HepG2 (cell line): Measurements from ENCODE around the gene BCL2L13. TPM values are rescaled to one million over a fixed set of nuclear protein-coding genes. Genes with fewer than 3 reads are reported as not detected.

ENCODE experiments used
- ATAC-seq: fragments of 200-7000 bp; cut with Tn5 transposase; 3 replicates; pipeline ENCODE4 v1.9.1; 2020; ENCODE audit warnings: mild to moderate bottlenecking, moderate library complexity
- BruUV-seq: library from RNA; stranded (reverse); fragments of 400-500 nt; replicated peaks from 2 replicates; lab custom pipeline; 2021; lab: Mats Ljungman, UMichigan
- CTCF ChIA-PET: fragments of 300-600 bp; formaldehyde crosslinking; extraction: SDS; loops from one replicate; lab custom pipeline; 2021; ENCODE audit warnings: low total read pairs, inconsistent platforms, low intra/inter-chr PET ratio; lab: Yijun Ruan, JAX
- POLR2A ChIA-PET: fragments of 350-600 bp; sonication (Branson Sonifier 250); formaldehyde crosslinking; loops from one replicate; lab custom pipeline; 2020; ENCODE audit warnings: antibody characterized with exemption, inconsistent platforms; lab: Yijun Ruan, JAX
- DNase-seq: peaks from one replicate; pipeline ENCODE4 v3.0.0-alpha.2; 2015; ENCODE audit warnings: low spot score
- FAIRE-seq: peaks from 3 replicates; lab custom pipeline; 2011; peaks lifted over from hg19 to GRCh38; lab: Jason Lieb, UNC
- H2AFZ ChIP-seq: one replicate; pipeline ENCODE4 v1.6.1; 2011; ENCODE audit warnings: low read length, inconsistent platforms
- H3K27ac ChIP-seq: fragments of 300-600 bp; 3 replicates; pipeline ENCODE4 v1.8.0; 2011; ENCODE audit warnings: mixed run types, mild to moderate bottlenecking, mixed read lengths, low read length, inconsistent platforms; ENCODE audit not compliant: insufficient read depth; ENCODE audit errors: extremely low read length
- H3K27me3 ChIP-seq, 2 experiments: fragments of 200-600 bp in 1 of 2; 2 replicates in 1 of 2; 3 replicates in 1 of 2; pipeline versions ENCODE4 v1.6.0 to v1.8.0; 2011; ENCODE audit warnings: low read length in 2 of 2, mild to moderate bottlenecking in 2 of 2, moderate library complexity in 2 of 2, inconsistent platforms in 1 of 2; ENCODE audit not compliant: insufficient read depth in 2 of 2, control insufficient read depth in 1 of 2
- H3K36me3 ChIP-seq, 2 experiments: fragments of 200-600 bp in 1 of 2; replicated peaks in 1 of 2; 2 replicates in 1 of 2; 3 replicates in 1 of 2; pipeline versions ENCODE4 v1.5.1 to v1.8.0; 2011; ENCODE audit warnings: low read length in 2 of 2, inconsistent platforms in 1 of 2; ENCODE audit not compliant: insufficient read depth in 2 of 2, control insufficient read depth in 1 of 2
- H3K4me1 ChIP-seq: 2 replicates; pipeline ENCODE4 v1.5.1; 2012; ENCODE audit warnings: low read length, inconsistent platforms; ENCODE audit not compliant: insufficient read depth
- H3K4me2 ChIP-seq: 2 replicates; pipeline ENCODE4 v1.6.0; 2011; ENCODE audit warnings: low read depth, low read length, inconsistent platforms
- H3K4me3 ChIP-seq, 3 experiments: fragments of 200-600 bp in 1 of 3; sonication (generic), shearing (Covaris generic) in 1 of 3; replicated peaks in 1 of 3; 2 replicates each; pipeline ENCODE4 v1.5.1; 2011 to 2016; ENCODE audit warnings: low read length in 3 of 3, inconsistent platforms in 2 of 3, low read depth in 2 of 3, mild to moderate bottlenecking in 2 of 3, control low read depth in 1 of 3, mixed read lengths in 1 of 3; ENCODE audit not compliant: insufficient read depth in 1 of 3
- H3K79me2 ChIP-seq: one replicate; pipeline ENCODE4 v1.6.1; 2011; ENCODE audit warnings: low read length, inconsistent platforms; ENCODE audit not compliant: insufficient read depth
- H3K9ac ChIP-seq: 2 replicates; pipeline ENCODE4 v1.6.0; 2011; ENCODE audit warnings: mild to moderate bottlenecking, low read depth, low read length, inconsistent platforms; ENCODE audit not compliant: insufficient read depth
- H3K9me3 ChIP-seq: 2 replicates; pipeline ENCODE4 v1.5.1; 2012; ENCODE audit warnings: mild to moderate bottlenecking, low read length
- H4K20me1 ChIP-seq: 2 replicates; pipeline ENCODE4 v1.6.0; 2011; ENCODE audit warnings: inconsistent platforms, mild to moderate bottlenecking, low read length, moderate library complexity; ENCODE audit not compliant: insufficient read depth
- AKAP8 ChIP-seq: sonication (generic); formaldehyde crosslinking; IDR thresholded peaks from 2 replicates; pipeline ENCODE4 v1.5.1; 2020; ENCODE audit warnings: mild to moderate bottlenecking, missing genetic modification reagents
- DR1 ChIP-seq: sonication (generic); formaldehyde crosslinking; IDR thresholded peaks from 2 replicates; pipeline ENCODE4 v1.8.0; 2021; ENCODE audit warnings: mild to moderate bottlenecking, missing genetic modification reagents, inconsistent platforms
- ELF3 ChIP-seq: IDR thresholded peaks from 2 replicates; pipeline ENCODE4 v1.6.1; 2016; ENCODE audit warnings: missing genetic modification reagents, missing compliant biosample characterization
- HMG20B ChIP-seq: conservative IDR thresholded peaks from 2 replicates; pipeline ENCODE4 v1.6.1; 2016; ENCODE audit warnings: missing genetic modification reagents, missing compliant biosample characterization
- NFE2L1 ChIP-seq: sonication (generic); formaldehyde crosslinking; IDR thresholded peaks from 2 replicates; pipeline ENCODE4 v1.4.0; 2020; ENCODE audit warnings: missing genetic modification reagents, mild to moderate bottlenecking, borderline replicate concordance
- REXO4 ChIP-seq: sonication (generic); formaldehyde crosslinking; IDR thresholded peaks from 2 replicates; pipeline ENCODE4 v1.8.0; 2022; ENCODE audit warnings: missing genetic modification reagents, mild to moderate bottlenecking, borderline replicate concordance
- SIN3A ChIP-seq: IDR thresholded peaks from 2 replicates; pipeline ENCODE4 v1.6.1; 2011; ENCODE audit warnings: low read depth, mild to moderate bottlenecking, control low read depth, low read length, borderline replicate concordance
- TBX2 ChIP-seq: sonication (generic); formaldehyde crosslinking; IDR thresholded peaks from 2 replicates; pipeline ENCODE4 v1.5.0; 2020; ENCODE audit warnings: missing genetic modification reagents, mild to moderate bottlenecking, borderline replicate concordance
- TEAD2 ChIP-seq: sonication (generic); formaldehyde crosslinking; IDR thresholded peaks from 2 replicates; pipeline ENCODE4 v1.9.0; 2021; ENCODE audit warnings: missing genetic modification reagents
- TSC22D2 ChIP-seq: sonication (generic); formaldehyde crosslinking; IDR thresholded peaks from 2 replicates; pipeline ENCODE4 v1.5.1; 2020; ENCODE audit warnings: missing genetic modification reagents, mild to moderate bottlenecking, borderline replicate concordance
- ZNF205 ChIP-seq: IDR thresholded peaks from 2 replicates; pipeline ENCODE4 v1.6.1; 2018; ENCODE audit warnings: missing biosample characterization, missing genetic modification reagents
- ZNF292 ChIP-seq: sonication (generic); formaldehyde crosslinking; IDR thresholded peaks from 2 replicates; pipeline ENCODE4 v1.8.1; 2022; ENCODE audit warnings: mild to moderate bottlenecking, low read depth, missing genetic modification reagents, borderline replicate concordance
- ZNF75D ChIP-seq: sonication (generic); formaldehyde crosslinking; IDR thresholded peaks from 2 replicates; pipeline ENCODE4 v1.8.1; 2023; ENCODE audit warnings: missing genetic modification reagents, mild to moderate bottlenecking, borderline replicate concordance
- WGBS: methylation state at CpG from one replicate; pipeline ENCODE4 v1.1.6; 2017; ENCODE audit warnings: low lambda C conversion rate; 5-methylcytosine and 5-hydroxymethylcytosine counted together
- in situ Hi-C: cut with HindIII; loops from 2 replicates; pipeline ENCODE4 v1.10.0; 2017; ENCODE audit warnings: low pct_unique_long_range_greater_than_20kb; ENCODE audit not compliant: extremely low pct_ligation_motif_present
- intact Hi-C: fragments of 100-400 bp; cut with micrococcal nuclease; formaldehyde crosslinking; loops from one replicate; pipeline ENCODE4 v1.10.0; 2022; ENCODE audit not compliant: unreplicated experiment
- polyA plus RNA-seq, 8 experiments: library from polyadenylated mRNA; depleted of rRNA in 3 of 8; stranded (reverse) in 7 of 8; unstranded in 1 of 8; fragments of >200 nt; fragmentation: Illumina TruSeq in 4 of 8; extraction: Trizol in 4 of 8; gene quantifications; 2 replicates each; pipeline versions ENCODE4 v1.2.1 to v1.2.3, GENCODE V29; 2011 to 2016; ENCODE audit warnings: low read depth in 4 of 8, missing spikeins in 1 of 8, mixed read lengths in 1 of 8; ENCODE audit not compliant: insufficient read depth in 1 of 8
- total RNA-seq, 5 experiments: library from RNA; depleted of rRNA; stranded (reverse); fragments of >200 nt; fragmentation: Illumina TruSeq; extraction: Trizol; gene quantifications; 2 replicates each; pipeline ENCODE4 v1.2.3, GENCODE V29; 2016; ENCODE audit warnings: low read depth in 1 of 5
- TF ChIP-seq, protein P1 (sequence below): sonication (generic); formaldehyde crosslinking; IDR thresholded peaks from one replicate; pipeline ENCODE4 v1.5.1; 2020; ENCODE audit warnings: mild to moderate bottlenecking, missing genetic modification reagents; ENCODE audit errors: not compliant biosample characterization
- TF ChIP-seq, protein P2 (sequence below): sonication (generic); formaldehyde crosslinking; IDR thresholded peaks from 2 replicates; pipeline ENCODE4 v1.5.1; 2020; ENCODE audit warnings: mild to moderate bottlenecking, missing genetic modification reagents

BCL2L13 gene
- total and polyA plus RNA-seq, 2 of the 13 experiments (the other 11 are each of a cell fraction or from before 2014, with no cell fraction given): 13.5 to 14.6 TPM

DNA sequence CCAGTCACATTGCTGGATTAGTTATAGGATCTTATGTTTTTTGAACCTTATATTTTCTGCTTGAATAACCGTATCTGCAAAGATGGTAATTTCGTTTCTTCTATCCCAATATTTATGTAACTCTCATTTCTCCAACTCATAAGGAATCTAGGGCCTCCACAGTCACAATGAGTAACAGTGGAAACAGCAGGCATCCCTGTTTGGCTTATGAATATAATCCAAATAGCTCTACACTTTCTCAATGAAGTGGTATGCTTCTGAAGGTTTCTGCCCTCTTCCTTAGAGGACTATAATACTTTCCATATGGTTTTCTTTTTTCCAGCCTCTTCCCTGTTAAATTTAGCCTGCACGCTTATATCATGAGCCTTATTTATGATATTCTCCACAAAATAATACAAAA lies 26.5 kb upstream of the BCL2L13 start:
- peaks cover 3% of the 10 kb centered on the region for H3K79me2 ChIP-seq
- WGBS: 95% methylated on average over 3 of the region's 3 CpGs
- in situ Hi-C loops: no loop called here
- ChIA-PET POLR2A (no interaction called here), CTCF (no interaction called here)
- peaks cover 15 to 33% of the 10 kb centered on the region in 2 experiments; a peak in 4 of 5 replicates for H3K36me3 ChIP-seq
- no peaks in the 10 kb centered on the region for H3K9me3 ChIP-seq
- DNase-seq (no peak), ATAC-seq (no peak), FAIRE-seq (no peak)
- H3K4me3 ChIP-seq: no peak overlapping the region
- H2AFZ ChIP-seq: no peak overlapping the region
- H3K4me1 ChIP-seq: no peaks in the 10 kb centered on the region
- H3K27me3 ChIP-seq: no peaks in the 10 kb centered on the region
- BruUV-seq: no TSS peak
- no peaks in the 10 kb centered on the region for H4K20me1 ChIP-seq
- intact Hi-C loops: no loop called here
- no peak overlapping the region for H3K27ac ChIP-seq
- no peak overlapping the region for H3K4me2 ChIP-seq
- no peak overlapping the region for H3K9ac ChIP-seq
- TF ChIP-seq SIN3A (no peak), ZNF205 (no peak), NFE2L1 (CRISPR knock-in tag) (no peak), TSC22D2 (no peak), ZNF75D (CRISPR knock-in tag) (no peak), TEAD2 (CRISPR knock-in tag) (no peak), AKAP8 (CRISPR knock-in tag) (no peak), HMG20B (CRISPR knock-in tag) (no peak), REXO4 (no peak), ZNF292 (no peak), DR1 (CRISPR knock-in tag) (no peak), ELF3 (no peak), TBX2 (no peak)
- TF ChIP-seq, protein P1, sequence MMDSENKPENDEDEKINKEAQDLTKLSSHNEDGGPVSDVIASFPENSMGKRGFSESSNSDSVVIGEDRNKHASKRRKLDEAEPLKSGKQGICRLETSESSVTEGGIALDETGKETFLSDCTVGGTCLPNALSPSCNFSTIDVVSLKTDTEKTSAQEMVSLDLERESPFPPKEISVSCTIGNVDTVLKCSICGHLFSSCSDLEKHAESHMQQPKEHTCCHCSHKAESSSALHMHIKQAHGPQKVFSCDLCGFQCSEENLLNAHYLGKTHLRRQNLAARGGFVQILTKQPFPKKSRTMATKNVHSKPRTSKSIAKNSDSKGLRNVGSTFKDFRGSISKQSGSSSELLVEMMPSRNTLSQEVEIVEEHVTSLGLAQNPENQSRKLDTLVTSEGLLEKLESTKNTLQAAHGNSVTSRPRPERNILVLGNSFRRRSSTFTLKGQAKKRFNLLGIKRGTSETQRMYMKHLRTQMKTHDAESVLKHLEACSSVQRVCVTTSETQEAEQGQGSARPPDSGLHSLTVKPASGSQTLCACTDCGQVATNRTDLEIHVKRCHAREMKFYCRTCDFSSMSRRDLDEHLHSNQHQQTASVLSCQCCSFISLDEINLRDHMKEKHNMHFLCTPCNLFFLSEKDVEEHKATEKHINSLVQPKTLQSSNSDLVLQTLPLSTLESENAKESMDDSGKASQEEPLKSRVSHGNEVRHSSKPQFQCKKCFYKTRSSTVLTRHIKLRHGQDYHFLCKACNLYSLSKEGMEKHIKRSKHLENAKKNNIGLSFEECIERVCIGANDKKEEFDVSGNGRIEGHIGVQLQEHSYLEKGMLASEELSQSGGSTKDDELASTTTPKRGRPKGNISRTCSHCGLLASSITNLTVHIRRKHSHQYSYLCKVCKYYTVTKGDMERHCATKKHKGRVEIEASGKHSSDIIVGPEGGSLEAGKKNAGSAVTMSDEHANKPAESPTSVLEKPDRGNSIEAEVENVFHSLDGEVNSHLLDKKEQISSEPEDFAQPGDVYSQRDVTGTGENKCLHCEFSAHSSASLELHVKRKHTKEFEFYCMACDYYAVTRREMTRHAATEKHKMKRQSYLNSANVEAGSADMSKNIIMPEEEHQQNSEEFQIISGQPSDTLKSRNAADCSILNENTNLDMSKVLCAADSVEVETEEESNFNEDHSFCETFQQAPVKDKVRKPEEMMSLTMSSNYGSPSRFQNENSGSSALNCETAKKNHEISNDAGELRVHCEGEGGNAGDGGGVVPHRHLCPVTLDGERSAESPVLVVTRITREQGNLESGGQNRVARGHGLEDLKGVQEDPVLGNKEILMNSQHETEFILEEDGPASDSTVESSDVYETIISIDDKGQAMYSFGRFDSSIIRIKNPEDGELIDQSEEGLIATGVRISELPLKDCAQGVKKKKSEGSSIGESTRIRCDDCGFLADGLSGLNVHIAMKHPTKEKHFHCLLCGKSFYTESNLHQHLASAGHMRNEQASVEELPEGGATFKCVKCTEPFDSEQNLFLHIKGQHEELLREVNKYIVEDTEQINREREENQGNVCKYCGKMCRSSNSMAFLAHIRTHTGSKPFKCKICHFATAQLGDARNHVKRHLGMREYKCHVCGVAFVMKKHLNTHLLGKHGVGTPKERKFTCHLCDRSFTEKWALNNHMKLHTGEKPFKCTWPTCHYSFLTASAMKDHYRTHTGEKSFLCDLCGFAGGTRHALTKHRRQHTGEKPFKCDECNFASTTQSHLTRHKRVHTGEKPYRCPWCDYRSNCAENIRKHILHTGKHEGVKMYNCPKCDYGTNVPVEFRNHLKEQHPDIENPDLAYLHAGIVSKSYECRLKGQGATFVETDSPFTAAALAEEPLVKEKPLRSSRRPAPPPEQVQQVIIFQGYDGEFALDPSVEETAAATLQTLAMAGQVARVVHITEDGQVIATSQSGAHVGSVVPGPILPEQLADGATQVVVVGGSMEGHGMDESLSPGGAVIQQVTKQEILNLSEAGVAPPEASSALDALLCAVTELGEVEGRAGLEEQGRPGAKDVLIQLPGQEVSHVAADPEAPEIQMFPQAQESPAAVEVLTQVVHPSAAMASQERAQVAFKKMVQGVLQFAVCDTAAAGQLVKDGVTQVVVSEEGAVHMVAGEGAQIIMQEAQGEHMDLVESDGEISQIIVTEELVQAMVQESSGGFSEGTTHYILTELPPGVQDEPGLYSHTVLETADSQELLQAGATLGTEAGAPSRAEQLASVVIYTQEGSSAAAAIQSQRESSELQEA: no peak
- TF ChIP-seq, protein P2, sequence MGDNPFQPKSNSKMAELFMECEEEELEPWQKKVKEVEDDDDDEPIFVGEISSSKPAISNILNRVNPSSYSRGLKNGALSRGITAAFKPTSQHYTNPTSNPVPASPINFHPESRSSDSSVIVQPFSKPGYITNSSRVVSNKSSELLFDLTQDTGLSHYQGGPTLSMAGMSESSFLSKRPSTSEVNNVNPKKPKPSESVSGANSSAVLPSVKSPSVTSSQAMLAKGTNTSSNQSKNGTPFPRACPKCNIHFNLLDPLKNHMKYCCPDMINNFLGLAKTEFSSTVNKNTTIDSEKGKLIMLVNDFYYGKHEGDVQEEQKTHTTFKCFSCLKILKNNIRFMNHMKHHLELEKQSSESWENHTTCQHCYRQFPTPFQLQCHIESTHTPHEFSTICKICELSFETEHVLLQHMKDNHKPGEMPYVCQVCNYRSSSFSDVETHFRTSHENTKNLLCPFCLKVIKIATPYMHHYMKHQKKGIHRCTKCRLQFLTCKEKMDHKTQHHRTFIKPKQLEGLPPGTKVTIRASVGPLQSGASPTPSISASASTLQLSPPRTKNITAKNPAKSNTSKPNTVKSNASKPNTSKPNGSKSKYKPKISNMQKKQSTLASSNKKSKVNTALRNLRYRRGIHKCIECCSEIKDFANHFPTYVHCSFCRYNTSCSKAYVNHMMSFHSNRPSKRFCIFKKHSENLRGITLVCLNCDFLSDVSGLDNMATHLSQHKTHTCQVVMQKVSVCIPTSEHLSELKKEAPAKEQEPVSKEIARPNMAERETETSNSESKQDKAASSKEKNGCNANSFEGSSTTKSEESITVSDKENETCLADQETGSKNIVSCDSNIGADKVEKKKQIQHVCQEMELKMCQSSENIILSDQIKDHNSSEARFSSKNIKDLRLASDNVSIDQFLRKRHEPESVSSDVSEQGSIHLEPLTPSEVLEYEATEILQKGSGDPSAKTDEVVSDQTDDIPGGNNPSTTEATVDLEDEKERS (CRISPR knock-in tag): no peak
